HG02938 (cell line): ENCODE measurements around the gene ERICH6.

Source experiments
- ATAC-seq: cut with Tn5 transposase; IDR thresholded peaks from one replicate; pipeline ENCODE4 v1.9.1; 2021; ENCODE audit warnings: mild to moderate bottlenecking, moderate library complexity; ENCODE audit not compliant: unreplicated experiment

The ERICH6 gene

DNA sequence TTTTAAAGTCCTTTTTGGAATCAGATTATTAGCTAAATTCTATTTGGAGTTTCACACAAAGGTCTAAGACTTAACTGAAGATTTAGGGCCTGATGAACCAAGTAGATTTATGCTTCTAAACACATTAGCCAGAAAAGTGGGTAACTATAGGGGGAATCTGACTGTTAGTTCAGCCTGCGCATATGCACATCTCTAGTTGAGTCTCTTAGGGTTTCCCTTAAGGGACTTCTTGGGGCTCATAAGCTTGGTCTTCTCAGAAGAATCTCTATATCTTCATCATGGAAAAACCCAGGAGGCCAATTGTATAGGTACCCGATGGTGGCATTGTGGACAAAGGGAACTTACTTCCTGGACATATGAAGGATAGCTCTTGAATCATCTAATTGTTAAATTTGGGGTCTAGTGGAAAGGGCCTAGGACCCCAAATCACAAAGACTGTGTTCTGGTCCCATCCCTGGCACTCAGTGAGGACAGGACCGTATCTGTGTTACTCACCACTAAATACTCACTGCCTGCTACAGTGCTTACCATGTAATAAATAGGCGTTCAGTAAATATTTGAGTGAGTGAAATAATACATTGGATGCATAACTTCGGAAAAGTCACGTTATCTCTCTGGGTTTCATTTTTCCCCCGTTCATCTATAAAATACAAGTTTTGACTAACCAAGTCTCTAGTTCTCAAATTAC, 83.6 kb downstream of the ERICH6 start:
- ATAC-seq = no peak

DNA sequence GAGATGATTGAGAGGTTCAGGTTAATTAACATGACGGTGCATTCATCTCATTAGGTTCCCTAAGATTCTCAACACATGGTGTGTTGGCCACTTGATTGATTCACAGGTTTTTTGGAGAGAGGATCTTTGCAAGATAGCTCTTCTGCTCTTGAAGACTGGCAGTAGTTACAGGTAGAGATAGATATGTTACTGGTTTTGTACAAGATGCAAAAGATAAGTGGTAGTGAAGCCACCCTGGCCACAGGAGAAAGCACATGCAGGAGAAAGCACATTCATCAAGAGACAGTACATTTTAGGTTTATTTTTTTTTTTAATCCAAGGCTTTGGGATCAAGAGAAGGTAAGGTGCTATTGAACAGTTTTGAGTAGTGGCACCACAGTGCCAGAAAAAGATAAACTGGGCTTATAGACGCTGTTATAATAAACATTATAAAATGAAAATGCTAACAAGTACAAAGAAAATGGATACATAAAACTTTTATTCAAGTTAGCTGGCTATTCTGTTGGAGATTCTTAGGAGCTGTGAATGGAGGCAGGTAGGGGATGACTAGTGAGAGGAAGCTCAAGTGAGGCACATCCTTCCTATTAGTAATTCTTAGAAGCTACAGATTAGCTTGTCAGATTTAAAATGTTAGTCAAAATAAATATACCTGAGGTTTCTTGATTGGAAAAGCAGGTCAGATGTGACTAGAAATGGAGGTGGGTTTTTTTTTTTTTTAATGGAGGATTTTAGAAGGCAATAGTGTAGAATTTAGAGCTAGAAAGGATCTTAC, 89.8 kb downstream of the ERICH6 start:
- ATAC-seq = no peak

DNA sequence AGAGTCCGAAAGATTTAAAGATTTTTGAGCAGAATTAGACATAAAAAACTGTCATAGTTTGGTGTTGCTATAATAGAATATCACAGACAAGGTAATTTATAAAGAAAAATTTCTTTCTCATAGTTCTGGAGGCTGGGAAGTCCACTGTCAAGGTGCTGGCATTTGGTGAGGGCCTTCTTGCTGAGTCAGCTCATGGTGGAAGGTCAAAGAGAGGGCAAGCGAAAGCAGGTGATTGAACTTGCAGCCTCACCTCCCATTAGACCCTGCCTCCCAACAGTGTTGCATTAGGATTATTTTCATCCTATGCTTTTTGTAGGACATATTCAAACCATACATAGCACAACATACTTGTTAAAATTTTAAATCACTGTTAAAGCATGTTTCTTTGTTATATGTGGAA, 90.7 kb downstream of the ERICH6 start:
- no peak for ATAC-seq

DNA sequence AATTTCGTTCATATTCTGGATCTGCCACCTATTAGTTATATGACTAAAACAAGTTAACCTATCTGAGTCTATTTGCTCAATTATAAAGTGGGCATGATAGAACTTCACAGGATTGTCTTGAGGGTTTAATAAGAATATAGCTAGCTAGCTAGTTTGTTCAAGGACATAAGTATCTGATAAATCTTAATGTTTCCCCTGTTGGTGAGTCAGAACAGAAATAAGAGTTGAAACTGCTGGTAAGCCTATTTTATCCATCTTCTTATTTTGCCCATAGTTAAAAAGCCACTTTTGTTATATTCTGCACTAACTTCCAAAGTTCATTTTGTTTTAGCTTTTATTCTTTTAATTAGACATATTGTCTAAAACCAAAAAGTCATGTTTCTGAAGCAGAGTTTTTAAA, 91.2 kb downstream of the ERICH6 start:
- no peak for ATAC-seq

DNA sequence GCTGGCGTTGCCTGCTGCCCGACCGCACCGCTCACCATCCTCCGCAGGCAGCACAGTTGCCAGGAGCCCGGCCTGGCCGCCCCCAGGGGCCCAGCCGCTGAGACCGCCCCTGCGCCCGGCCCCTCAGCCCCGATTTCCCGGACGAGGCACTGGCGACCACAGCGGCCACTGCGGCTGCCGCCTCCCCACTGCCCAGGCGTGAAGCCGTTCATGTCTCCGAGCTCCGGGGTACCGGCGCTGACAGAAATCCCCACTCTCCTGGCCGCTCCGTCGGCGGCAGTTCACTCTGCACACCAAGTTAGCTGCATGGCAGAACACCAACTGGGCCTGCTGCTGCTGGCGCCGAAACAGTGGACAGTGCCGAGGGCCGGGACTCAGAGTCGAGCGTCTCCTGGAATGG, 92.1 kb downstream of the ERICH6 start:
- ATAC-seq = no peak

DNA sequence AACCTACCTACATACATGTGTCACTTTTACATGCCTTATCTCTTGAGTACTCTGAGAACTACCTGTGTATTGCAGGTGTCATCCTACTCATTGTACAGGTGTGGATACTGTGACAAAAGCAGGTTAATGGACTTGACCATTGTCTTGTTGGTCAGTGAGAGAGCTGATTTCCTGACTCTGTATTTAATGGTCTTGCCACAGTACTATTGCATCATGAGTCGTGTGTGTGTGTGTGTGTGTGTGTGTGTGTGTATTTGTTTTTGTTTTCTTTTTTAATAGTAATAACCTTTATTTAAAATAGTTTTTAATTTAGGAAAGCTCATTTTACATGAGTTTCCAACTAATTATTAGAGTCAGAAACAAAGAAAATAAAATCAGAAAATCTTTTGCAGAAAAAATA, 92.9 kb downstream of the ERICH6 start:
- no peak for ATAC-seq

DNA sequence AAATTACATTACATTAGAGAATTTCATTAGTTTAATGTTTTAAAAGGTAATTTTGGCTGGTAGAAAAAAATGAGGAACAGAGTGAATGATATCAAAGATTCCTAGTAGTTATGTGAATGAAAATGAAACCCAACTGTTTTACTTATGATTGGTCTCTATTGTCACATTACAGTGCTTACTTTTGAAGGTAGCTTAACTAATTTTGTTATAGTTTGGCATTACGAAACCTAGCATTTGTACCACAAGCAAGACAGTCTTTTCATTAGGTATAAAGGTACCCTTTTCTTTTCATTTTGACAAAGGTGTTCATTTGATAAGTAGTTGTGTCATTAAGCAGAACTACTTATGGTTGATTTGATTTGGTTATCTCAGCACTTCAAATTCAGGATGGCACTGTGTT, 93.7 kb downstream of the ERICH6 start:
- no peak for ATAC-seq
